HEK293 (cell line): ENCODE results near the gene GALE.

ENCODE experiments used
- CTCF ChIA-PET: fragments of 350-600 bp; formaldehyde crosslinking; extraction: SDS; loops from one replicate; lab custom pipeline; 2021; ENCODE audit warnings: antibody characterized with exemption; lab: Yijun Ruan, JAX
- POLR2A ChIA-PET: fragments of 300-600 bp; formaldehyde crosslinking; extraction: SDS; loops from one replicate; lab custom pipeline; 2020; ENCODE audit warnings: antibody characterized with exemption, inconsistent platforms; lab: Yijun Ruan, JAX
- H3K27ac ChIP-seq: fragments of 200-500 bp; sonication (Bioruptor generic); 2 replicates; pipeline ENCODE4 v1.5.1; 2014; ENCODE audit warnings: low read depth, low read length, control low read depth, inconsistent platforms; ENCODE audit errors: extremely low read depth
- H3K36me3 ChIP-seq, 2 experiments: fragments of 200-500 bp in 1 of 2; sonication (Bioruptor generic) in 1 of 2; 1 replicate in 1 of 2; 2 replicates in 1 of 2; pipeline ENCODE4 v1.5.1; 2014 to 2017; ENCODE audit warnings: inconsistent platforms in 2 of 2, low read length in 2 of 2; ENCODE audit not compliant: control insufficient read depth in 2 of 2, insufficient read depth in 1 of 2
- H3K4me1 ChIP-seq: fragments of 200-500 bp; sonication (Bioruptor generic); 2 replicates; pipeline ENCODE4 v1.5.1; 2014; ENCODE audit warnings: mild to moderate bottlenecking, low read length, inconsistent platforms; ENCODE audit not compliant: control insufficient read depth, insufficient read depth
- H3K4me3 ChIP-seq: 2 replicates; pipeline ENCODE4 v1.5.1; 2011; ENCODE audit warnings: low read depth, mild to moderate bottlenecking, control low read depth, low read length, moderate library complexity
- H3K9me3 ChIP-seq: fragments of 200-500 bp; sonication (Bioruptor generic); 2 replicates; pipeline ENCODE4 v1.5.1; 2014; ENCODE audit warnings: low read depth, low read length, inconsistent platforms; ENCODE audit not compliant: control insufficient read depth, insufficient read depth
- EGR2 ChIP-seq: fragments of 450-650 bp; formaldehyde crosslinking; IDR thresholded peaks from 2 replicates; pipeline ENCODE4 v1.5.1; 2016; ENCODE audit warnings: low read depth, missing biosample characterization, missing genetic modification characterization
- MYNN ChIP-seq: fragments of 450-650 bp; formaldehyde crosslinking; IDR thresholded peaks from 2 replicates; pipeline ENCODE4 v1.5.1; 2016; ENCODE audit warnings: missing biosample characterization, missing genetic modification characterization, borderline replicate concordance
- OSR2 ChIP-seq: fragments of 450-650 bp; formaldehyde crosslinking; IDR thresholded peaks from 2 replicates; pipeline ENCODE4 v1.5.1; 2016; ENCODE audit warnings: missing biosample characterization, missing genetic modification characterization
- REPIN1 ChIP-seq: fragments of 450-650 bp; formaldehyde crosslinking; IDR thresholded peaks from 2 replicates; pipeline ENCODE4 v1.5.1; 2017; ENCODE audit warnings: missing biosample characterization, missing genetic modification characterization, low read depth
- SP7 ChIP-seq: fragments of 450-650 bp; formaldehyde crosslinking; IDR thresholded peaks from 2 replicates; pipeline ENCODE4 v1.5.1; 2016; ENCODE audit warnings: missing biosample characterization, missing genetic modification characterization
- ZBTB7A ChIP-seq: fragments of 450-650 bp; formaldehyde crosslinking; IDR thresholded peaks from 2 replicates; pipeline ENCODE4 v1.5.1; 2016; ENCODE audit warnings: low read depth, missing biosample characterization, missing genetic modification characterization
- ZNF416 ChIP-seq: fragments of 450-650 bp; formaldehyde crosslinking; IDR thresholded peaks from 2 replicates; pipeline ENCODE4 v1.5.1; 2016; ENCODE audit warnings: missing biosample characterization, missing genetic modification characterization
- ZNF529 ChIP-seq: fragments of 450-650 bp; formaldehyde crosslinking; IDR thresholded peaks from 2 replicates; pipeline ENCODE4 v1.5.1; 2017; ENCODE audit warnings: missing genetic modification characterization, missing biosample characterization; ENCODE audit not compliant: insufficient replicate concordance
- ZNF600 ChIP-seq: fragments of 450-650 bp; formaldehyde crosslinking; IDR thresholded peaks from 2 replicates; pipeline ENCODE4 v1.5.1; 2016; ENCODE audit warnings: missing biosample characterization, missing genetic modification characterization
- ZNF624 ChIP-seq: fragments of 450-650 bp; formaldehyde crosslinking; IDR thresholded peaks from 2 replicates; pipeline ENCODE4 v1.5.1; 2017; ENCODE audit warnings: missing biosample characterization, missing genetic modification characterization
- ZNF843 ChIP-seq: fragments of 450-650 bp; formaldehyde crosslinking; IDR thresholded peaks from 2 replicates; pipeline ENCODE4 v1.5.1; 2016; ENCODE audit warnings: missing biosample characterization, missing genetic modification characterization
- ZSCAN16 ChIP-seq: fragments of 450-650 bp; formaldehyde crosslinking; IDR thresholded peaks from 2 replicates; pipeline ENCODE4 v1.5.1; 2016; ENCODE audit warnings: missing biosample characterization, missing genetic modification characterization
- TF ChIP-seq, protein P1 (sequence below): fragments of 450-650 bp; formaldehyde crosslinking; IDR thresholded peaks from 2 replicates; pipeline ENCODE4 v1.5.1; 2016; ENCODE audit warnings: missing biosample characterization, missing genetic modification characterization
- TF ChIP-seq, protein P2 (sequence below): sonication (generic); formaldehyde crosslinking; IDR thresholded peaks from 2 replicates; pipeline ENCODE4 v1.8.1; 2022; ENCODE audit warnings: mild to moderate bottlenecking, moderate library complexity, missing genetic modification reagents
- TF ChIP-seq, protein P3 (sequence below): fragments of 450-650 bp; formaldehyde crosslinking; IDR thresholded peaks from 2 replicates; pipeline ENCODE4 v1.5.1; 2016; ENCODE audit warnings: missing biosample characterization, missing genetic modification characterization

GALE gene

DNA sequence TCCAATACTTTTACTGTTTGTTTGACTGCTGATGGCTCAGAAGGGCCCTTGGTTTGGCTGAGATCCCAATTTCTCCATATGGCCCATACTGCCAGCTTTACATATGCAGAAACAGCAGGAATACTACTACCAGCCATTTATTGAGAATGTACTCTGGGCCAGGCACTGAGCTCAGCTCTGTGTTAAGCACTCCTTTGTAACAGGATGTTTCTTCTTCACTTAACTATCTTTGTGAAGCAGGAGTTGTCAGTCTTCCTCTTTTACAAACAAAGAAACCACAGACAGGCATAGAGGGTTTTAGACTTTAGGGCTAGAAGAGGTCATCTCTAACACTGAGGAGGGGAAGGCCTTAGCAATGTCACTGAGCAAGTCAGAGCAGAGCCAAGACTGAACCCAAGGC, 16.4 kb upstream of the GALE start (continued):
- TF ChIP-seq, protein P1, sequence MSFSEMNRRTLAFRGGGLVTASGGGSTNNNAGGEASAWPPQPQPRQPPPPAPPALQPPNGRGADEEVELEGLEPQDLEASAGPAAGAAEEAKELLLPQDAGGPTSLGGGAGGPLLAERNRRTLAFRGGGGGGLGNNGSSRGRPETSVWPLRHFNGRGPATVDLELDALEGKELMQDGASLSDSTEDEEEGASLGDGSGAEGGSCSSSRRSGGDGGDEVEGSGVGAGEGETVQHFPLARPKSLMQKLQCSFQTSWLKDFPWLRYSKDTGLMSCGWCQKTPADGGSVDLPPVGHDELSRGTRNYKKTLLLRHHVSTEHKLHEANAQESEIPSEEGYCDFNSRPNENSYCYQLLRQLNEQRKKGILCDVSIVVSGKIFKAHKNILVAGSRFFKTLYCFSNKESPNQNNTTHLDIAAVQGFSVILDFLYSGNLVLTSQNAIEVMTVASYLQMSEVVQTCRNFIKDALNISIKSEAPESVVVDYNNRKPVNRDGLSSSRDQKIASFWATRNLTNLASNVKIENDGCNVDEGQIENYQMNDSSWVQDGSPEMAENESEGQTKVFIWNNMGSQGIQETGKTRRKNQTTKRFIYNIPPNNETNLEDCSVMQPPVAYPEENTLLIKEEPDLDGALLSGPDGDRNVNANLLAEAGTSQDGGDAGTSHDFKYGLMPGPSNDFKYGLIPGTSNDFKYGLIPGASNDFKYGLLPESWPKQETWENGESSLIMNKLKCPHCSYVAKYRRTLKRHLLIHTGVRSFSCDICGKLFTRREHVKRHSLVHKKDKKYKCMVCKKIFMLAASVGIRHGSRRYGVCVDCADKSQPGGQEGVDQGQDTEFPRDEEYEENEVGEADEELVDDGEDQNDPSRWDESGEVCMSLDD (tag by site-specific recombination), result no peak
- no peak for TF ChIP-seq ZNF529
- TF ChIP-seq, all 188 proteins: peak for 0

DNA sequence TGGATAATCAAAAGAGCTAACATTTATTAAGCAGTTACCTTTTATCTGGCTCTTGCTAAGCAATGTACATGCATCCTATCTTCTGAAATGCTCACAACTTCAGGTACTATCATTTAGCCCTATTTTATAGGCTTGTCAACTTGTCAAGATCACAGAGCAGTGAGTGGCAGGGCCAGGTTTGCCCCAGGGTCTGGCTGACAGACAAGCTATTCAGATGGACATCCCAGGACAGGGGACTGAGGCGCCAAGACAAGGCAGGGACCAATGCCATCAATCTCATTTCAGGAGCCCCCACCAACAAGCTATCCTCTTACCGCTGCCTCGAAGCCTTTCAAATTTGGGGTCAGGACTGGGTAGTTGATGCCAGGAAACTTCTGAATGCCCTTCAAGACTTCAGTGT, 15.8 kb upstream of the GALE start:
- H3K4me1 ChIP-seq, result no peaks in the 10 kb centered on the region
- POLR2A ChIA-PET, result interaction anchor here (0.6 to 1.6 kb wide), 2 partner anchors 9 kb away, joined by 6 read pairs; partner anchors contain the start of gene HMGCL
- CTCF ChIA-PET, result interaction anchor here (0.6 kb wide), 2 partner anchors 54 to 97 kb away, joined by 3 to 7 read pairs; no protein-coding TSS in a partner anchor
- H3K4me3 ChIP-seq, result no peak overlapping the region
- H3K27ac ChIP-seq, result no peak overlapping the region
- TF ChIP-seq REPIN1 (no peak), EGR2 (tag by site-specific recombination) (no peak), ZNF416 (tag by site-specific recombination) (no peak), ZNF600 (tag by site-specific recombination) (no peak), ZNF843 (tag by site-specific recombination) (no peak), SP7 (tag by site-specific recombination) (no peak), ZSCAN16 (no peak), MYNN (tag by site-specific recombination) (no peak), OSR2 (tag by site-specific recombination) (no peak), ZNF624 (no peak), ZBTB7A (no peak)
- TF ChIP-seq, protein P1 (tag by site-specific recombination), result no peak
- TF ChIP-seq, protein P2, sequence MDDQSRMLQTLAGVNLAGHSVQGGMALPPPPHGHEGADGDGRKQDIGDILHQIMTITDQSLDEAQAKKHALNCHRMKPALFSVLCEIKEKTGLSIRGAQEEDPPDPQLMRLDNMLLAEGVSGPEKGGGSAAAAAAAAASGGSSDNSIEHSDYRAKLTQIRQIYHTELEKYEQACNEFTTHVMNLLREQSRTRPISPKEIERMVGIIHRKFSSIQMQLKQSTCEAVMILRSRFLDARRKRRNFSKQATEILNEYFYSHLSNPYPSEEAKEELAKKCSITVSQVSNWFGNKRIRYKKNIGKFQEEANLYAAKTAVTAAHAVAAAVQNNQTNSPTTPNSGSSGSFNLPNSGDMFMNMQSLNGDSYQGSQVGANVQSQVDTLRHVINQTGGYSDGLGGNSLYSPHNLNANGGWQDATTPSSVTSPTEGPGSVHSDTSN (CRISPR knock-in tag), result no peak
- TF ChIP-seq, protein P3, sequence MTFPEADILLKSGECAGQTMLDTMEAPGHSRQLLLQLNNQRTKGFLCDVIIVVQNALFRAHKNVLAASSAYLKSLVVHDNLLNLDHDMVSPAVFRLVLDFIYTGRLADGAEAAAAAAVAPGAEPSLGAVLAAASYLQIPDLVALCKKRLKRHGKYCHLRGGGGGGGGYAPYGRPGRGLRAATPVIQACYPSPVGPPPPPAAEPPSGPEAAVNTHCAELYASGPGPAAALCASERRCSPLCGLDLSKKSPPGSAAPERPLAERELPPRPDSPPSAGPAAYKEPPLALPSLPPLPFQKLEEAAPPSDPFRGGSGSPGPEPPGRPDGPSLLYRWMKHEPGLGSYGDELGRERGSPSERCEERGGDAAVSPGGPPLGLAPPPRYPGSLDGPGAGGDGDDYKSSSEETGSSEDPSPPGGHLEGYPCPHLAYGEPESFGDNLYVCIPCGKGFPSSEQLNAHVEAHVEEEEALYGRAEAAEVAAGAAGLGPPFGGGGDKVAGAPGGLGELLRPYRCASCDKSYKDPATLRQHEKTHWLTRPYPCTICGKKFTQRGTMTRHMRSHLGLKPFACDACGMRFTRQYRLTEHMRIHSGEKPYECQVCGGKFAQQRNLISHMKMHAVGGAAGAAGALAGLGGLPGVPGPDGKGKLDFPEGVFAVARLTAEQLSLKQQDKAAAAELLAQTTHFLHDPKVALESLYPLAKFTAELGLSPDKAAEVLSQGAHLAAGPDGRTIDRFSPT (tag by site-specific recombination), result no peak
- peaks cover 0 to 66% of the 10 kb centered on the region in 2 experiments; a peak in 1 of 3 replicates for H3K36me3 ChIP-seq
- no peaks in the 10 kb centered on the region for H3K9me3 ChIP-seq
